Caki2 (cell line): ENCODE results near the gene EBLN1. TPM values are rescaled to one million over a fixed set of nuclear protein-coding genes. Genes with fewer than 3 reads are reported as not detected.
A peak's percentile ranks its signal among the peaks of the same experiment; 100 is the strongest.

Source experiments
- DNase-seq: peaks from one replicate; pipeline ENCODE4 v3.0.0-alpha.2; 2015; ENCODE audit warnings: low read depth
- in situ Hi-C: cut with HindIII; loops from 2 replicates; pipeline ENCODE4 v1.10.0; 2016; ENCODE audit warnings: low sequenced_read_pairs, low pct_unique_long_range_greater_than_20kb, mixed read lengths
- total RNA-seq: library from RNA; depleted of rRNA; stranded (reverse); fragments of >200 nt; shearing (Covaris generic); gene quantifications from 2 replicates; pipeline ENCODE4 v1.2.3, GENCODE V29; 2014; ENCODE audit warnings: low replicate concordance; rRNA removed

Gene EBLN1
- not detected in 2 replicates for total RNA-seq

GRCh38 chr10:22217842-22218241, at the start of gene EBLN1:
Gene EBLN1, minus strand, starts transcription at chr10:22218015. Its CDS starts 8,032 bp downstream, at chr10:22209983.
- no peak for DNase-seq
- in situ Hi-C loops: no loop called here

DNA sequence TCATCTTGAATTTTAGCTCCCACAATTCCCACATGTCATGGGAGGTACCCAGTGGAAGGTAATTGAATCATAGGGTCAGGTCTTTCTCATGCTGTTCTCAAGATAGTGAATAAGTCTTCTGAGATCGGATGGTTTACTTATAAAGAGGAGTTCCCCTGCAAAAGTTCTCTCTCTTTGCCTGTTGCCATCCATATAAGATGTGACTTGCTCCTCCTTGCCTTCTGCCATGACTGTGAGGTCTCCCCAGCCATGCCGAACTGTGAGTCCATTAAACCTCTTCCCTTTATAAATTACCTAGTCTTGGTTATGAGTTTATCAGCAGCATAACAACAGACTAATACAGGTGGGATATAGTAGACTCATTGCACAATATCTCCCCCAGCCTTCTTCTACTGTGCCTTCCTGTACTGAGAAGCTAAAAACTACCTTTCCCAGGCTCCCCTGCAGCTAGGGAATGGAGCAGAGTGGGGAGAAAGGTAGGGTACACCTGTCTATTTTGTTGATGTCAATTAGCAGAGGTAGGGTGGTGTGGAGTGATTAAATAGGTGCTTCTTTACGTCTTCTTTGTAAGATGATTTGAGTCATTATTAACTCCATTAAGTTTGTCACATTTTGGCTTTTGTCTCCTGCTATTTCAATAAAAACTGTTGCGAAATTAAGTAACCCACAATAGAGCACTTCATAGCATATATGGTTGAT, 48.2 kb upstream of the EBLN1 start:
- DNase-seq: no peak
- in situ Hi-C loops: no loop called here

DNA sequence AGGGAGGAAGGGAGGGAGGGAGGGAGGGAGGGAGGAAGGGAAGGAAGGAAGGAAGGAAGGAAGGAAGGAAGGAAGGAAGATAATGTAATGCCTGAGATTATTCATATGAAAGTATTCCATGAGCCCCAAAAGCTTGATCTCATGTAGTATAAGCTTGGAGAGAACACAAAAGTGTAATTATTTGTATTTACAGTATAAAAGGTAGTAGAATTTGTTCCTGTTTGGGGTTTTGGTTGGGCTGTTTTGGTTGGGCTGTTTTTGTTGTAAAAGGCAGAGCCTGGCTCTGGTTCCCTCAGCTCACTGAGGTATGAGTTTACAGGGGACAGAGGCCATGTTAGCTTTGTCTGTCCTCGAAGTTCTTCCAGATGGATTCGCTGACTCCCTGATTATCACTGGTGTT, 45.3 kb upstream of the EBLN1 start:
- in situ Hi-C loops: no loop called here
- no peak for DNase-seq

GRCh38 chr10:22259280-22259679, 41.5 kb upstream of the EBLN1 start:
- in situ Hi-C loops: no loop called here
- DNase-seq: no peak

DNA sequence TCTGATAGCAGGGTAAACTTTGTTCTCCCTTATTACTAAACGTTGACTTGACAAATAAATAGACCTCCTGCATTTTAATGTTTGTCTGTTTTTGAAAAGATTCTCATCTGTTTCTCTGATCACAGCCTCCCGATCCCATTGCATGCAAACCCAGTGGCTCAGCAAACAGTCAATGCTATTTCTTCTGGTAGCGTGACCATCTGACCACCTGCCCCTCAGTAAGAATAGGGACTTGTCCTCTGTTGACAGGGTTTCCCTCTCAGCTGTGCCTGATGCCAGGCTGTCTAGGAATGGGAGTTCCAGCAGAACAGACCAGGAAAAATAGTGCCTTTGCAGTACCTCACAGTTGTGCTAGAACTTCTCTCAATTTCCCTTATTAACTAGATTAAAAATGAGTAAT, 40.7 kb upstream of the EBLN1 start:
- DNase-seq: no peak
- in situ Hi-C loops: no loop called here

GRCh38 chr10:22253580-22253882, 35.7 kb upstream of the EBLN1 start:
- DNase-seq: no peak
- in situ Hi-C loops: no loop called here

DNA sequence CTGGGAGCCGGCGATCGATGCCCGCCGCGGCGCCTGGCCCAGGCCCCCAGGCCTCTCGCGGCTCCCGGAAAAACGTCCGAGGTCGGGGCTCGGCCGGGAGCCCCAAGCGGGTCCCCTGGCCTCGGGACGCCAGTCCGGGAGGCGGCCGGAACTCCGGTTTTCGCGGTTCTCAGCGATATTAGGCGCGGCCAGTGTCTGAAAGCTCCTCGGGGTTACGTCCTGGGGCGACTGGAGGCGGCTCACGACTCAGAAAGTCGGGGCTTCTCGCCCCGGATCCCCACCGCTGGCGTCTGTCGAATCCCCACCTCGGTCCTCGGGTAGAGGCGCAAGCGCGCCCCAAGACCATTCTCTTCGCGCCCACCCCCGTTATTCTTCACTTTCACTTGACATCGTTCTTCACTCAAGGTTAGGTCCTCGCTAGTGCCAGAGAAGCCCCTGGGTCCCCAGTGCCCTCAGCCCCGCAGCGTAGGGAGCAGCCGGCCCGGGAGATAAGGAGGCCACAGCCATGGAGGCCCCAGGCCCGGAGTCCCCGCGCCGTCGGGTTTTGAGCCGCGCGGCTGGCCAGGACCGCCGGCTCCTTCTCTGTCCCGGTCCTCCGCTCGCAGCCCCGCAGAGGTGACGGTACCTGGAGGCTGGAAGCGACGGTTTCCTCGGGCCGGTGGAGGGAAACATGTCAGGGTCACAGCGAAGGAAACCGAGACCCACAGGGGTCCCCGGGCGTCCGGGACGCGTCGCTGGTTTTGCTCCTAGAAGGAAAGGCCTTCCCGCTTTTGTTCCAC, 35.2 kb upstream of the EBLN1 start:
- in situ Hi-C loops: no loop called here
- no peak for DNase-seq

DNA sequence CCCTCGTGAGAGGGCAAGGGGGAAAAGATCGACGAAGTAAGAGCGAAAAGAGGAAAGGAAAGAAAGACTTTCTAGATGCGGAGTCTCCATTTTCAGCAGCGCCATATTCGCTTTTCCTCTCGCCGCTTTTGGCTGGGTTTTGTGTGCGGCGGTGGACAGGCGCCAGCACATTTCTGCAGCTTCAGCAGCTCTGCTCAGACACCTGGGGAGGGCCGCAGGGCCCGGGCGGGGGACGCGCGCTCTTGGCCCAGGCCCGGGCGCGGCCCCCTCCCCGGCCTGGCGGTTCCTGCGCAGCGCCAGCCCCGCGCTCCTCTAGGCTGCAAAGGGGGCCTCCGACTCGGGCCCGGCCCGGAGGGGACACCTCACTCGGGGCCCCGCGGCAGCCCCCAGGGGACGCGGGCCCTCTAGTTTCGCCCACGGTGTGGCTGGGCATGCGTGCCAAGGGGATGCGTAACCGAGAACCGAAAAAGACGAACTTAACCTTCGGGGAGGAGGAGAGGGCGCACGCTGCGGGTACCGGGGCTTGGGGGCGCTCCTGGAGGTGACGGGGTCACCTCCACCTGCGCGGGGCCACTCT, 34.5 kb upstream of the EBLN1 start:
- DNase-seq: no peak
- in situ Hi-C loops: no loop called here

DNA sequence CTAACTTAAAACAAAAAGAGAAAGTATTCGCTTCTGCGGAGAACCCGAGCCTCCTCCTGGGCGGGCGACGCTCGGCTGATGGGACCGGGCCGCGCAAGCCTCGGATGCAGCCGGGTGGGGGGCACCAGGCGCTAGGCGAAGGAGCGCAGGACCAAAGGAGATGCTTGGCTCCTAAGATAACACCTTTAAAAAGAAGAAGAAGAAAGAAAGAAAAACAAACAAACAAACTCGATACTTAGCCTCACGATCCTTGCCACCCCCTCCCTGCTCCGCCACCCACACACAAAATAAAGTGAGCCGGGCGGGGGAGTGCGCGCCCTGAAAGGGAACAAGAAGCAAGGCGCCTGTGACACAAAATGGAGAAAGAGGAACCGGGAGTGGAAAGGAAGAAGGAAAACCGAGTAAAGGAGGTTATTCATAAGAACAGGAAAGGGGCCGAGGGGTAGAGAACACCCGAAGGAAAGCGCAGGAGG, 34.0 kb upstream of the EBLN1 start:
- DNase-seq: peak; percentile 36
- in situ Hi-C loops: no loop called here

DNA sequence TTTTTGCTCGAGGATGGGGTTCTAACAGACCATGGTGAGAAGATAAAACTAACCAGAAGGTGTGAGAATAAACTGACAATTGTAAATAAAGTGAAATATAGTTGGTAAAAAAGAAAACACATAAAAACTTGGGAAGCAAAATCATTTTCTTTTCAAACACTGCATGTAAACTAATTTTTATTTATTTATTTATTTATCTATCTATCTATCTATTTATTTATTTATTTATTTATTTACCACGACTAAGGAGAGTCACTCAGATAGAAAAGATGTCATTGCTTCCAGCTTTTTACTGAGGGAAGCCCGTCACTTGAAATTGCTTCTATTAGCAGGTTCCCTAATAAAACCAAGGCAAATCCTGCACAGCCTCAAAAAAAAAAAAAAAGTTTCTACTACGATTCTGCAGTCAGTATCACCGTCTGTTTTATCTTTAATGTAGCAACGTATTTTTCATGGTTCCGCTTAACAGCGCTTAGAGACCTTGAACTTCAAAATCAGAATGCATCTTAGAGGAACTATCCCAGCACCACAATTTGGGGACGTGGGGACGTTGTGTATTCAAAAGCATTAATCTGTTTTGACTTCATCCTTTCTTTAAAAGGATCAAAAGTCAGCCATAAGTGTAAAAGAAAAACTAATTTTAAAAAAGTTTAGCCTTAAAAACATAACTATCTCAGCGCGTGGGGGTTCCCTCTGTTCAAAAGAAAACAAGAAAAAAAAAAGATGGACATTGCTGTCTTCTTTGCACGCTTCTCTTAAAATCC, 33.3 kb upstream of the EBLN1 start:
- in situ Hi-C loops: no loop called here
- DNase-seq: no peak

DNA sequence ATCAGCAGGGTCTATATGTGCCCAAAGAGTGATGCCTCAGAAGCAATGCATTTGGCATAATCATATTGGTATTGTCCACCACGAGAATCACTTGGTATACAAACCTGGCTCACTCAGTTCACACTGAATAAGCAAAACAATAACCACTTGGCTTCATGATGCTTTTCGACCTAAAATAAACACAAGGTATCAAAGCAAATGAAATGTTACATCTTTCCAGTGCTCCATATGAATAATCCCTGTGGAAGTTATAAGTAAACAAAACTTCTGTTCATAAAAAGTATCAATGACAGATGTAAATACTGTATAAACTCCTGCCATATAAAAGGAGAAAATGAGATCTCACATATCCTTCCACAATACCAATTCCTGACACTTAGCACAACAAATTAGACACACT, 29.8 kb upstream of the EBLN1 start:
- in situ Hi-C loops: no loop called here
- no peak for DNase-seq

- DNase-seq: peak; percentile 75
- in situ Hi-C loops: no loop called here
These were observed 29.0 kb upstream of the EBLN1 start for GRCh38 chr10:22246680-22247391.

DNA sequence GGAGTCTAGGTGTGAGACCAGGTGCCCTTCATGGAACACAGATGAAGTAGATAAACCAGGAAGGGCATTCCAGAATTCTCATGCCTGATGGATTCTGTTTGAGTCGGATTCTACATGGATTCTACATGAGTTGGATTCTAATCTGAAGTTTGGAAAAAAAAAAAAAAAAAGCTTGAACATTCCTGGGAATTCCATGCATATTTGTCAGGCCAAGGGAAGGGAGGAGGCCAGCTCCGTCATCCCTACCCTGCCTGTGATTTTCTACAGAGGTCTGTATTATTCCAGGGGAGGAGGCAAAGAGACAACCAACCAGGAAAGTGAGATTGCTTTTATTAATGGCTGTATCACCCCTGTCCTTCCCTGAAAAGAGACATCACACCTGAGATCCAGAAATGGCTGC, 27.8 kb upstream of the EBLN1 start:
- in situ Hi-C loops: no loop called here
- DNase-seq: peak; percentile 61

DNA sequence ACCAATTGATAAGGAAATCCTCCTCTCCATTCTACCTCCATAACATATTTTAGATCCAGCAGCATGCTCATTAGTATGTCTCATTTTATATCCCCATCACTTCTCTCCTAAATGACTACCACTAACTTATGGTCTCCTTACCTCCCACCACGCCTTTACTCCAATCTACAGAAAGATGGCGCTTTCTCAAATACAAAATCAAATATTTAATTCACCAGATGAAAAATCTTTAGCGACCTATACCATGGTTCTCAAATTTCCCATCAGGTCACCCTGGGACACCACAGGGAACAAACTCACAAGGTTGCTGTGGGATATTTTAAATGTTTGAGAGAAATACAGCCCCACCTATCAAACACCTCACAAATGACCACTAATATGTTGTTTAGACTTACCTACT, 27.0 kb upstream of the EBLN1 start:
- in situ Hi-C loops: no loop called here
- DNase-seq: no peak

DNA sequence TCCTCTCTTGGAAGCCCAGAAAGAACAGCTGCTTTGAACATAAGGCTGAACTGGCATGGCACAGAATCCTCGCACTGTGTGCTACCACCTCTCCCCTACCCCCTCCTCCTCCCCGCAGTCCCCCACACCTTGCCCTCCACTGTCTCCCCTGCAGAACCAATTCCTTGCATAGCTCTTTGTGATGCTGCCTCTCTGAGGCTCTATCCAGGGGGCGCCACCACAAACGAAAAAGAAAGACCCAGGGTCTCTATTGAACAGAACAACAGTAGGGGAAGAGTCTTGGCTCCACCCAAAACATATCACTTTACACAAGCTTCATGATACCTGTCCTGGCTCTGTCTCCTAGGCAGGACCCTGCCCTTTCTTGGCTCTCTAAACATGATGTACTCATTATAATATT, 26.2 kb upstream of the EBLN1 start:
- no peak for DNase-seq
- in situ Hi-C loops: no loop called here

DNA sequence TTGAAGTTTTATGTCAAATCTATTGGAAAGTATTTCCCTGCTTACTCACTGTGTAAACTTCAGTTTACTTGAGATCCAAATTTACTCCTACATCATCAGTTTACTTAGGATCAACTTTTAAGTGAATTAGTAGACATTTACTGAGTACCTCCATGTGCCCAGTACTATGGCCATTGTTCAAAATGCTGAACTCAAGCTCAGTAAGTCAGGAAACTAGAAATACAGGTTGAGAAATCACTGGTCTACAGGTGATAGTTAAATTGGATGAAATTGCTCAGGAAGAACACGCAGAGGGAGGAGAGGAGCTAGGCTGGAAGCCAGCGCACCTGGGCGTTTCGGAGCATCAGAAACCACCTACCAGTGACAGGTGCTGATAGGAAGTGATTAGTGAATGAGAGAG, 25.5 kb upstream of the EBLN1 start:
- in situ Hi-C loops: no loop called here
- DNase-seq: no peak

DNA sequence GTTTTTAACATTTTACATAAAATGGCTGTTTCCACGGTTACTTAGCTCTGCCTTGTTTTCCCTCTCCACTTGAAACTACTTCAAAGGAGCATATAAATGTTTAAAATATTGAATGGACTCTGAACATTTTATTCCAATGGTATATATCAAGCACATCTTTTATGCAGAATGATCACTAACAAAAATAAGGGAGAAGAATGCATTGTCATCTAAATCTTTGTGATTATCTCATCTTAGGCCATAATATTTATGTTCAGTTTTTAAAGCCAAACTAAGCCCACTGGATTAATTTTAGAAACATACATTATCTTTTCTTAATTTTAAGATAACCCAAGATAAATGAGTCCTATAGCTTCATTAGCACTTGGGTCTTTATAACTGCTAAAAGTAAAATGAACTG, 13.4 kb upstream of the EBLN1 start:
- in situ Hi-C loops: no loop called here

DNA sequence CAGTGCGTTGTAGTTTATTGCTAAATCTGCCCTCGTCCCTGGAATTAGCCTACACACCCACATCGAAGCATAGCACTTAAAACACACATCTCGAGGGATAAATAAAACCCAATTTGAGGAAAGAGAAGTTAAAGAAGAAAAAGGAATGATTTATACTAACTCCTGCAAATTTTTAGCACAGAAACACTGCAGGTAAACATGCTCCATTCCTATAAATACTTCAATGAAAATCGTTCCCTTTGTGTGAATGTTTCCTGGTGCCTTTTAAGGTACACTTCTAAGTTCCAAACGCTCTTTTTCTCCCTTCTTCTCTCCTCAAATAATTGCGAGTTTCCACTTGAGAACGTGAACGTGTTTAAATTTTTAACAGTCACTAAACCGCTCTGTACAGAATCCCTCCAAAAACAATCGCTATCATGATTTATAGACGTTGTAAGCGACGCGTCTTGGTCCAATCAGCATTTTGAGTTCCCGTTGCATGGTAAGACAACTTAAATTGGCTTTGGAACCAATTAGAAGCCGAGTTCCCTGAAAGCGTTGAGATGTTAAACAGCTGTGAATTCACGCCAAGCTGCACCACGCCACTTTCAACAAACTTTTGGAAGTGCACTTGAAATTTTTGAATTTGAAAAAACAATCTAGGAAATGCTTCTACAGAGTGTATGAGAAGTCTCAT, 12.5 kb upstream of the EBLN1 start:
- in situ Hi-C loops: no loop called here
- peak; percentile 68 for DNase-seq

More for the DNA sequence above, 13.4 kb upstream of the EBLN1 start:
- no peak for DNase-seq
